Subcutaneous adipose tissue (tissue), 4 donors: ENCODE data around the gene HHATL. TPM values are rescaled to one million over a fixed set of nuclear protein-coding genes. Genes with fewer than 3 reads are reported as not detected.

Experiments
- CTCF ChIP-seq: fragments of 450-650 bp; IDR thresholded peaks from one replicate; pipeline ENCODE4 v1.5.1; 2016; ENCODE audit warnings: low read depth, mild to moderate bottlenecking, control low read depth, antibody characterized with exemption, moderate library complexity
- total RNA-seq, 4 donors: library from RNA; depleted of rRNA; stranded (reverse); fragments of >200 nt; gene quantifications; one replicate each; pipeline ENCODE4 v1.1.0, GENCODE V29; 2016

Gene HHATL
- total RNA-seq, 4 donors from 2014 or later: 0.17 TPM; not detected in 3

- no peak for TF ChIP-seq CTCF
Observed at GRCh38 chr3:42689421-42690014, 13.1 kb downstream of the HHATL start.

- TF ChIP-seq CTCF: no peak
Observed at GRCh38 chr3:42688487-42689420, 13.8 kb downstream of the HHATL start.

GRCh38 chr3:42688016-42688415, 14.6 kb downstream of the HHATL start:
- TF ChIP-seq CTCF: no peak

GRCh38 chr3:42686832-42687650, 15.6 kb downstream of the HHATL start:
- TF ChIP-seq CTCF: no peak

- TF ChIP-seq CTCF: no peak
Observed at GRCh38 chr3:42685891-42686820, 16.4 kb downstream of the HHATL start.

- no peak for TF ChIP-seq CTCF
Observed at GRCh38 chr3:42685363-42685881, 17.2 kb downstream of the HHATL start, which contains the start of gene KLHL40. TSS of gene KLHL40 (plus strand) at chr3:42685537. CDS start at chr3:42685619, 82 bp downstream.
